Measurements from ENCODE around the gene C4orf36.

Gene C4orf36, protein sequence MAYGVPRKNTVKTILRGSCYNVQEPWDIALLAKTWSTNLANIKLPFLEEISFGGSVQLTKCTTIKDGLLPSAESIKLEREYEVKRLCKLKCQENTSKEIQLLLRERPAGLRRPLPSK

DNA sequence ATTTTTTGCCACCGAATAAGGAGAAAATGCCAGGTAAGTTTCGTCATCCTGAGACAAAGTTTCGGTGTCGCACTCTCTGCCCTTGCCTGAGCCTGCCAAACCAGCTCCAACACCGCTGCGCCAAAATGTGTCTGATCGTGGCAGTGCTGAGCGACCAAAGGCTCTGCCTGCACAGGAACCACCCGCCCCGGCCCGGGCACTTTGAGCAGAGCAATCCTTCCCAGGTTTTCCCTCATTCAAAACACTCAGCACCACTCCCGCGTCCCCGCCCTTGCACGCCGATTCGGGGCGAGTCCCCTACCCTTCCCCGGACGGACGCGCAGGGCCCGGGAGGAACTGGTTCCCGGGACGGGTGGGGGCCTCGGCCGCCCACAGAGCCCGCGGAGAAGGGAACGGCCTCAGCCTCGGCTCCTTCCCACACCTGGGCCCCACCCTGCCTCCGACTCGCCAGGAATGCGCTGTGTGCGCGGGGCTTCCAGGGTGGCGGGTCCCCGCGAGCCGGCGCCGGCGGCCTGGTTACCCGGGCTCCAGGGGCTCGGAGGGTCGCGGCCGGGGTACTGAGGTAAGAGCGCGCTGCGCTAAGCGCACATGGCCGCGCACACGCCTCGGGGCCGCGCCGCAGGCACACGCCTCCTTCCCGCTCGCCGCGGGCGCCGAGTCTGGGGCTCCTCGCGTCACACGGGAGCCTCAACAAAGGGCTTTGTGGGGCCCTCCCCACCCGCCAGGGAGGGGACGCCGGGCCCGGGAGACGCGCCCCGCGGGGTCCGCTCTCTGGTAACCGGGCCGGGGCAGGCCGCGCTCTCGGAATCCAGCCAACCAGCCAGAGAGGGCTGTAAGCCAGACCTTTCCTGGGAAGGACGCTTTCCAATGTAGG is at the start of gene C4orf36:
TSS of gene C4orf36 (minus strand) at position 661 of the 874 bp plus-strand sequence. CDS start 902 bp downstream, outside the sequence.
- peak; percentile 42 for DNase-seq

DNA sequence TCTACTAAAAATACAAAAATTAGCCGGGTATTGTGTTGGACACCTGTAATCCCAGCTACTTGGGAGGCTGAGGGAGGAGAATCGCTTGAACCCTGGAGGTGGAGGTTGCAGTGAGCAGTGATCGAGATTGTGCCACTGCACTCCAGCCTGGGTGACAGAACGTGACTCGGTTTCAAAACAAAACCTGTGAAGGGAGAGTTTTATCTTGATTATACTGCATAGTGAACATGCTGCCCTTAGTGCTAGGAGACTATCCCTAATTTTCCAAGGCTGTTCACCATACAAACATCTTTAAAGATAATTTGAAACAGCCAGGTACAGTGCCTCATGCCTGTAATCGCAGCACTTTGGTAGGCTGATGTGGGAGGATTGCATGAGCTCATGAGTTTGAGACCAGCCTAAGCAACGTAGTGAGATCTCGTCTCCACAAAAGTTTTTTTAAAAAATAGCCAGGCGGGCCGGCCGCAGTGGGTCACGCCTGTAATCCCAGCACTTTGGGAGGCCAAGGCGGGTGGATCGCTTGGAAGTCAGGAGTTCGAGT is 48.8 kb upstream of the C4orf36 start:
- DNase-seq = no peak

DNA sequence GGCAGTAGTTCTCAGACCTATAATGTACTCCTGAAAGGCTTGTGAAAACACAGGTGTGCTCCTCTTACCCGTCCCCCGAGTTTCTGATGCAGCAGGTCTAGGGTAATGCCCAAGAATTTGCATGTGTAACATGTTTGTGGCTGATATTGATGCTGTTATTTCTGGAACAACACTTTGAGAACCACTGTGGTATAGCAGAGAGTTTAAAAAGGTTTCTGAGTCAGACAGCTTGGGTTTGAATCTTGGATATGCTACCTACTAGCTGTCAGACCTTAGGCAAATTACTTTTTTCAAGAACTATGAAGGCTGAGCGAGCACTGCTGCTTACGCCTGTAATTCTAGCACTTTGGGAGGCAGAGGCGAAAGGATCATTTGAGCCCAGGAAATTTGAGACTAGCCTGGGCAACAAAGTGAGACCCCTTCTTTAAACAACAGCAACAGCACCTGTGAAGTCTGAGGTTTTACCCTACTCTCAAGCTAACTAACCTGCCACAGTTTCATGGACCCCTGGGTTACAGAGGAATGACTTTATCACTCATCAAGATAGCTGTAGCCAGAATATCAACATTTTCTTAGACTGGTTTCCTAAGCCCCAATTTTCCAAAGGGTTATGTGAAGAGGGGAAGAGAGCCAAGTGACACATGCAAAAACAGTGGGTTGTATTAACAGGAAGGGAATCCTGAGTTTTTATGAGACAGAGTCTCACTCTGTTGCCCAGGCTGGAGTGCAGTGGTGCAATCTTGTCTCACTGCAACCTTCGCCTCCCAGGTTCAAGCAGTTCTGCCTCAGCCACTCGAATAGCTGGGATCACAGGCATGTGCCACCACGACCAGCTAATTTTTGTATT is 47.7 kb upstream of the C4orf36 start:
- DNase-seq = peak; percentile 40

DNA sequence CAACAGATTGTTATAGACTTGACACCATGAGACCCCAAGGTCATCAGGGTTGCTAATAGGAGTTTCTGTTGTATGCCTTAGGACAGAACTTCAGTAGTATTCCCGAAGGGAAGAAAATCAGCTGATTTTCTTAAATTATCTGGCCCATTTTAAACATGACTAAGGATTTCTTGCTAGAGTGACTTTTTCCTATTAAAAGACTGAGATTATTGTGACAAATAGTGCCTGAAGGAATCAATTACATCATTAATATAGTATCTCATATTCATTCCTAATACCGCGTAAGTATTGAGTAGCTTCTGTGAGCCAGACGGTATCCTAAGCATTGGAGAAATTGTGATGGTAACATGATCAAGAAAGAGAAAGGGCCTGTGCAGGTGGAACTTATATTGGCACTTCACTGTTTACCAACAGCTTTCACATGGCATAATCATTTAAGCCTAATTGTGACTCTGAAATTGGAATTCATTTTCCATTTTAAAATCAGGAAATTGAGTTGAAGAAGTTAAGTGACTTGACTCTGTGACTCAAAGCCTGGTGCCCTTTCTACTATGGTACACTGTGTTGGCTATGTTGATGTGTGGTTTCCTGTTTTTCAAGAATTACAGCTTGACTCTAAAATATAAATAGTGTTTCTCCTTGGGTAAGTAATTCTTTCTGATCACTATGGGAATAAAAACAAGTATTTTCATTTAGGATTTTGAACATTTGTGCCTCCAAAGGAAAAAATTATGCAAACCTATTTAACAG is 46.7 kb upstream of the C4orf36 start:
- peak; percentile 42 for DNase-seq

DNA sequence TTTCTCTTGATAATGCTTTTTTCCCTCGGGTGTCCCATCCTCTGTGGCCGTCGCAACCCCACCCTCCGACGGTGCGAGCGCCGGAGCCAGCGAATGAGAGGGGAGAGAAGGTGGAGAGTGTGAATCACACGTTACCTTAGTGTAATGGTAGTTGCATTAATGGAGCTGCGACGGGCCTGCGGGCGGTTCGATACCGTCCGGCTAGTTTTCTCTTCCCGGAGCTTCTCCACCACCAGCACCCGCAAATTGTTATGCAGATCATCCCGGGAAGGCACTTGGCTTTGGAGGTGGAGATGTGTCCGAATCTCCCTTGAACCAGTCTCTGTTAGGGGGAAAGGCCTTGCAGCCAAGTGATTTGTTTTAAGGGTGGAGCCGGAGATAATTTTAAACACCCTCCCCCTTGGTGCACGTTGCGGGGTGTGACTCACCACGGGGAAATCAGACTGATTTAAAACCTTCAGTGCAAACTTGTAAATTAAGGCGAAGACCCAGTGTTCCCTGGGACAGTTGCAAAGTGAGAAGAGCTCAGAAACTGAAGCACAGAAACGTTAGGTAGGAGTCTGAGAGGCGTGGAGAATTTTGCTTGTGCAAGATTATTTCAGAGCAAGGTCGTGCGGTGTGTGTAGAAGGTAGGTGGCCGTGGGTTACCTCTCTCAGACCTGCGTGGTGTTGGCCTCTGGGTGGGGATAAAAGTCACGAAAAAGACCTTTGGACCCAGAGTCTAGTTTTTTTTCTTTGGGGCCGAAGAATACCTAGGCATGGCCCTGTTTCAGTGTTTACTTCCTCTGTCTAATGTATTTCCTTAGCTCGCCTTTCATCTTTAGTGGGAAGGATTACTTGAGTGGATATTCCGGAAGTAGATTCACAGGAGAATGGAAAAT is 43.9 kb upstream of the C4orf36 start:
- peak; percentile 83 for DNase-seq

DNA sequence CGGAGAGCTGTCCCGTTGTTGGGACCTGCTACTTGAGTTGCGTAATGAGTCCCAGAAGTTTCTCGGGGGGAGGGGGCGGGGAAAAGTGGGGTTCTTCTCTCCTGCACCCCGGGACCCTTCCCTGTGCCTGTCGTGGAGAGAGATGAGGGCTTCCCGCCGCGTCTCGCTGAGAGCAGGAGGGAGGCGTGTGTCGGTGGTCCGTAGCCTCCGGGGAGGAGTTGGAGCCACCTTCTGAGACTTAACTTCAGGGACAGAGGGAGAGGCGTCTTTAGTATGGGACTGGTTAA is 43.3 kb upstream of the C4orf36 start:
- no peak for DNase-seq

DNA sequence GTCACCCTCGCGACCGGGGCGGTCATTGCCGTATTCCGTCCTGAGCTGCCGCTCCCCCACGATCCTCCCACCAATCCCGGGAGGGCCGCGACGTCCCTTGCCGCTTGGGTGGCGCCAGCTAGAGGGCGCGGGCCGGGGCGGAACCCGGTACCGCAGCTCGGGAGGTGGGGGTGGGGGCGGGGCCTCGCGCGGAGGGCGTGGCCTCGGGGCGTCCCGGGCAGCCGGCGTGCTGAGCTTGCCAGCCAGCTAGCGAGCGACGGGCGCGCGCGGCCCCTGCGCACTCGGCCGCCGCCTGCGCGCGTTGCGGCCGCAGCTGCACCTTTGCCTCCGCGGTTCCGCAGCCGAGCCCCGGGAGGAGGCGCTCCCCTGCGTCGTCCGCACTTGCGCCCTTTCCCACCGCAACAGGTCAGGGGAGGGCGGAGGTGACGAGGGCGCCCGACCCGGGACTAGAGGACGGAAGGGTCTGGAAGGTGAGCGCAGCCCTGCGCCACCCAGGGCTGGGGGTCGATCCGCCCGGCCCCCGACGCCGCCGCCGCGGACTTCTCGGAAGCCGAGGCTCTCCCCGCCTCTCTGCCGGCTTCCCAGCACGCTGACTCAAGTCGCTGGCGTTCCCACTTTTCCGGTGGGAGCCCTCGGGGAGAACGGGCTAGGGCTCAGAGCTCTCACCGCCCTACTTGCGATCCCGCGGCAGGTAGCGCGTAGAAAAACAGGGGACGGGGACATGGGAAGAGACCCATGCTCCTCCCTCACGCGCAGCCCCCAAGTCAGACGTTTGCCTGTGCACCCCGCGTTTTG is 42.7 kb upstream of the C4orf36 start, which contains the start of gene AFF1:
TSS of gene AFF1 (plus strand) at position 241 of the 795 bp plus-strand sequence. CDS start 13,523 bp downstream, outside the sequence.
- DNase-seq = peak; percentile 91

DNA sequence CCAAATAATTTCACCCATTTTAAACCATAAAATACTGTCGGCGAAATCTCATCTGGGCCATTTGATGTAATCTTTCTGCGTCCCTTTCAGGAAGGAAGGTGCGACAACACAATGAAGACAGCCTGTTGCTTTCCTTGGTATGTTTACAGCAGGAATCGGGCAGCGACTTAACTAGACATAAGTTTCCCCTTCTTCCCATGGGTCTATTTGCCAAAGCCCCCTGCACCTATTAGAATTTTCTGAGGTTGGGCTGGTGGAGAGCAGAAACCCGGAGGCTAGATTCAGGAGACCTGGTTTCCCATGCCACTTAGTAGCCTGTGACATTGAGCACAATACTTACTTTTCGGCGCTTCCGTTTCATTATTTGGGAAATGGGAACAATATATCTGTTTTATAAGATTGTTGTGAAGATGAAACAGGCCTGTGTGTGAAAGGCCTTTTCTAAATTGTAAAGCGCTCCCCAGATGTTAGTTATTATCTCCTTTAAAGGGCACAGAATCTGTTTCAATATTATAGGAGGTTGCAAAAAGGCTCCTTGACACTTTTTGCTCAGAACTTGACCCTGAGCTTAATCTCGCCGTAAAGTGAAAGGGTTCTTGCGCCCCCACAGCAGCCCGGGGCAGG is 42.0 kb upstream of the C4orf36 start:
- peak; percentile 20 for DNase-seq

DNA sequence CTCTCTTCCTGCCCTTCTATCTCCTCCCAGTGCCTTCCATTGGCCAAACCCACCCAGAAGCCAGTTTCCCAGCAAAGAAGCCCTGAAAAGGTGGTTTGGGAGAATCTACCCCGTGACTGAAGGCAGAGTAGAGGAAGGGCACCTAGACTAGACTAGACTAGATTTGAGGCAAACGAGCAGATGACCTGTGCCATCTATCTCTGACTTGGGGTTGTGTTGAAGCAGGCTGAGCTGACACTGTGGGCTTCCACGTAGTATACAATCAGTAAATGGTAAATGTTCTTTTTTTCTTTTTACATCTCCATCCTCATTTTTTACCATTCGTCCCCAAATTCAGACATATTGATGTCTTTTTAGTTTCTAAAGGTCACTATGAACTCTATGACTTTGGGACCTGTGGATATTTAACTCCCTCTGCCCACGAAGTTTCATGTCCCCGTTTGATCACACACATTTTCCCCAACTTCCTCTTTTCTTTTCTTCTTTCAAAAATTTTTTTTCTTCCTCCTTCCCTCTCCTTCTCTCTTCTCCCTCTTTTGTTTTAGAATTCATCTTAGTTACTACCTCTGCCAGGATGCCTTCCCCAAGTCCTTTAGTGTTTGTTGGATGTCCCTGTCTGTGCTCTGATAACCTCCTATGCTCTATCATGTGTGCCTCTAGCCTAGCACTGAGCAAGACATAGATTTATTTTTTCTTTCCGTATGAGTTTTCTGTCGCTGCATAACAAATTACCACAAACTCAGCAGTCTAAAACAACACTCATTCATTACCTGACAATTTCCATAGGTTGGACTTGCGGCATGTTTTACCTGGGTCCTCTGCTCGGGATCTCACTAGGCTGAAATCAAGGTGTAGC is 36.4 kb upstream of the C4orf36 start:
- no peak for DNase-seq

DNA sequence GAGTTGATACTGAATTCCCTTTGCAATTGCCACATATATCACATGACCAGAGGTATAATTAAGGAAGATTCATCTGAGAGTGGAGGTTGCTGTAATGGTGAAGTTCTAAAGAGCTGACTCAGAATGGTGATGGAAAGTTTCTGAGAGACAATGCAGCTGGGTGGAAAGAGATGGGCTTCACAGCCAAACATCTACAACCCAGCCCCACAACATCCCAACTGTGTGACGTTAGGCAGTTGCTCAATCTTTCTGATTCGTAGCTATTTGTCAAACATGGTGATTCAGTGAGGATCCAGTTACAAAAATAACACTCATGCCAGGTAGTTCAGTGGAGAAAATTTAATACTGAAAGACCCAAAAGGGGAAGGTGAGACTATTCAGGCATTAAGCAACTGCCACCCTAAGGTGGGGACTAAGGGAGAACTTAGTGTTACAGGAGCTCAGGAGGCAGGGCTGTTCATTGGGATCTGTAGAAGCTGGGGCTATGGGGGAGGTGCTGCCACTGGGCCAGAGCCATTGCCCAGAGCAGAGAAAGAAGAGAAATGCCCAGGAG is 35.7 kb upstream of the C4orf36 start:
- DNase-seq = no peak

DNA sequence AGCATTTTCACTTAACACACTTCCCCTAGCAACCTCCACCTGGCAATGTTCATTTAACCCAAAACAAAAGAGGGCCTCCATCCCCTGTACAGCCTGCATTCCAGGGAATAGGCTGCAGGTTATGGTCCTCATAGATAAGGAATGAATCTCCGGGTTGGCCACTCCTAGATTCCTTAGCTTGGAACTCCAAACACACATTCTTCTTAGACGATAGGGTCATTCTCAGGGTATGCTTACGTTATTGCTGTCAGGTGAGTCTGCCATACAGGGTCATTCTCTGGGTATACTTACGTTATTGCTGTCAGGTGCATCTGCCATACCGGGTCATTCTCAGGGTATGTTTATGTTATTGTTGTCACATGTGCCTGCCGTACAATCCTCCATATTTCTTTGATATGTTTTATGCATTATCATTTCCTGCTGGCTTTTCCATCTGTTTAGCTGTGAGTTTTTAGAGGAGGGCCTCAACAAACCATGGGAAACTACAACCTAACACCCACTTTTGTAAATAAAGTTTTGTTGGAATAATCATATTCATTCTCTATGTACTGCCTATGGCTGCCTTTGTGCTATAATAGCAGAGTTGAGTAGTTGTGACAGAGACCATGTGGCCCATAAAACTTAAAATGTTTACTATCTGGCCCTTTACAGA is 34.3 kb upstream of the C4orf36 start:
- no peak for DNase-seq

DNA sequence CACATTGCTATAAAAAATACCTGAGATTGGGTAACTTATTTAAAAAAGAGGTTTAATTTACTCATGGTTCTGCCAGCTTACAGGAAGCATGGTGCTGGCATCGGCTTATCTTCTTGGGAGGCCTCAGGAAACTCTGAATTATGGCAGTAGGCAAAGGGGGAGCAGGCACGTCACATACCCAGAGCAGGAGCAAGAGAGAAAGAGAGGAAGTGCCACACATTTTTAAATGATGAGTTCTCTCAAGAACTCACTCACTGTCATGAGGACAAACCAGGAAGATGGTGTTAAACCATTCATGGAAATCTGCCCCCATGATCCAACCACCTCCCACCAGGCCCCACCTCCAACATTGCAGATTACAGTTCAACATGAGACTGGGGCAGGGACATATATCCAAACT is 32.6 kb upstream of the C4orf36 start:
- DNase-seq = no peak

DNA sequence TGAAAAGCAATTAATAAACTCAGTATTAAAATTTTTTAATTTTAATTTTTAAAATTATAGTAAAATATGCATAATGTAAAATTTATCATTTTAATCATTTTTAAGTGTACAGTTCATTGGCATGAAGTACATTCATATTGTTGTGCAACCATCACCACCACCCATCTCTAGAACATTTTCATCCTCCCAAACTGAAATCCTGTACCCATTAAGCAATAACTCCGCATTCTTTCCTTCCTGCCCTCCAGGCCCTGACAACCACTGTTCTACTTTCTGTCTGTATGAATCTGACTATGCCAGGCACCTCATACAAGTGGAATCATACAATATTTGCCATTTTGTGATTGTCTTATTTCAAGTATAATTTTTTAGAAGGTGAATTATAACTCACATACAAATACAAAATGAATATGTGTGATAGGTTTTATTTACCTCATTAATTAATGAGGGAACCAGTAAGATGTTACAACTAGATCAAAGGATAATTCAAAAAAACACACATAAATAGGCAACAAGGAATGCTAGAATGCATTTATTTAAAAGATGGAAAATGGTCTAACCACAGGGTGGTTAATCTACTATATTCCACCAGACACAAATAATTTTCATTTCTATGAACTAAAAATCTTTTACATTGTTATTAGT is 29.5 kb upstream of the C4orf36 start:
- DNase-seq = no peak

DNA sequence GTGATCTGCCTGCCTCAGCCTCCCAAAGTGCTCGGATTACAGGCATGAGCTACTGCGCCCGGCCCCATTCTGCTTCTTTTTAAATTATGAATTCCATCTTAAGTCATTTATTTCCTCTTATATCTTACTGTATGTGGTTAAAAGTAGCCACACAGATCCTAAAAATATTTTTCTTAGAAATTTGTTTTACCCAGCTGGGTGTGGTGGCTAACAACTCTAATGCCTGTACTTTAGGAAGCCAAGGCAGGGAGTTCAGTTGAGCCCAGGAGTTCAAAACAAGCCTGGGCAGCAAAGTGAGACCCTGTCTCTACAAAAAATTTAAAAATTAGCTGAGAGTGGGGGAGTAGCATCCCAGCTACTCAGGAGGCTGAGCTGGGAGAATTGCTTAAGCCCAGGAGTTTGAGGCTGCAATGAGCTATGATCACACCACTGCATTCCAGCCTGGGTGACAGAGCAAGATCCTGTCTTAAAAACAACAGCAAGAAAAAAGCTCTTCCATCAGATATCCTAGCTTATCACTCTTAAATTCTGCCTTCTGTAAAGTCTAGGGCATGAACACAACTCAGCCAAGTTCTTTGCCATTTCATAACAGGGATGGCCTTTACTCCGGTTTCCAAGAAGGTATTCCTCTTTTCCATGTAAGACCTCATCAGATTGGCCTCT is 27.5 kb upstream of the C4orf36 start:
- DNase-seq = no peak

DNA sequence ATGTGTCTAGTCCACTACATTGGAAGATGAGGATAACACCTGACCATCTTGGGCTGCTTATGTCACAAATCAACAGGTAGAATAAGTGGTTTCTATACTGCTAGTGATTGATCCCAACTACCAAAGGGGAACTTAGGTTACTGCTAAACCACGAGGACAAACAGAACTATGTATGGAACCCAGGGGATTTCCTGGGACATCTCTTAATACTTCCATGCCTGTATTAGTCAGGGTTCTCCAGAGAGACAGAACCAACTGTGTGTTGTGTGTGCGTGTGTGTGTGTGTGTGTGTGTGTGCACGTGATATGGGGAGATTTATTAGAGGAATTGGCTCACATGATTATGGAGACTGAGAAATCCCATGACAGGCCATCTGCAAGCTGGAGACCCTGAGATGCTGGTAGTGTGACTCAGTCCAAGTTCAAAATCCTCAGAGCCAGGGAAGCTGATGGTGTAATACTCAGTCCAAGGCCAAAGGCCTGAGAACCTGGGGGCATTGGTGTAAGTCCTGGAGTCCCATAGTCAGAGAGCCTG is 26.4 kb upstream of the C4orf36 start:
- no peak for DNase-seq

DNA sequence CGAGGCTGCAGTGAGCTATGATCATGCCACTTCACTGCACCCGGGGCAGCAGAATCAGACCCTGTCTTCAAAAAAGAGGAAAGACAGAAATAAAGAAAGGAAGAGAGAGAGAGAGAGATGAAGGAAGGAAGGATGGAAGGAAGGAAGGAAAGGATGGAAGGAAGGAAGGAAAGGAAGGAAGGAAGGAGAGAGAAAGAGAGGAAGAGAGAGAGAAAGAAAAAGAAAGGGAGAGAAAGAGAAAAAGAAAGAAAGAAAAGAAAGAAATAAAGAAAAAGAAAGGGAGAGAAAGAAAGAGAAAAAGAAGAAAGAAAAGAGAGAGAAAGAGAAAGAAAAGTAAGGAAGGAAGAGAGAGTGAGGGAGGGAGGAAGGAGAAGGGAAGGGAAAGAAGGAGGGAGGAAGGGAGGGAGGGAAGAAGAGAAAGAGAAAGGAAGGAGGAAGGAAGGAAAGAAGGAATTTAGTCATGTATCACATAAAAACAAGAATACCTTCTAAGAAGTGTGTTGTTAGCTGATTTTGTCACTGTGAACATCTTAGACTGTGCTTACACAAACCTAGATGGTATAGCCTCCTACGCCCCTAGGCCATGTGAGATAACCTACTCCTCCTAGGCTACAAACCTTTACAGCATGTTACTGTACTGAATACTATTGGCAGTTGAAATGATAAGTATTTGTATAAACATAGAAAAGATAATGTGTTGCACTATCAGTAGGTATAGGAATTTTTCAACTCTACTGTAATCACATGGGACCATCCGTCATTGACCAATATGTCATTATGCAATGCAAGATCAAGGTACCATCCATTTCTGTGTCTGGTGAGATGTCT is 25.2 kb upstream of the C4orf36 start:
- DNase-seq = no peak
